Stimulated activated CD4-positive, alpha-beta T cell treated with anti-CD3 and anti-CD28 coated beads, Interleukin-4, amount 100 ng/mL, for 1 hour (primary cell): ENCODE results near the gene SLC22A5.
"Not testable (repeated sequence)": the region's sequence is repeated elsewhere in the genome, so short reads cannot be mapped to it uniquely, and the experiment has no call there.

Experiments used
- DNase-seq: peaks from one replicate; pipeline ENCODE4 v3.0.0-alpha.2; 2020

The SLC22A5 gene

GRCh38 chr5:132388244-132389050 lies 18.9 kb downstream of the SLC22A5 start:
- no peak for DNase-seq

- DNase-seq, result no peak
These were observed 19.5 kb downstream of the SLC22A5 start for GRCh38 chr5:132389051-132389331.

- DNase-seq, result peak; percentile 29
These were observed 20.2 kb downstream of the SLC22A5 start for GRCh38 chr5:132389585-132390286.

GRCh38 chr5:132391247-132391646 lies 21.7 kb downstream of the SLC22A5 start:
- no peak for DNase-seq

- DNase-seq, result no peak
These were observed 22.4 kb downstream of the SLC22A5 start for GRCh38 chr5:132391870-132392269.

GRCh38 chr5:132392411-132392810 lies 22.9 kb downstream of the SLC22A5 start:
- DNase-seq, result no peak

GRCh38 chr5:132392978-132393825 lies 23.7 kb downstream of the SLC22A5 start:
- no peak for DNase-seq

GRCh38 chr5:132394667-132395259 lies 25.3 kb downstream of the SLC22A5 start:
- DNase-seq, result no peak

GRCh38 chr5:132396589-132397031 lies 27.1 kb downstream of the SLC22A5 start:
- no peak for DNase-seq

GRCh38 chr5:132397224-132397623 lies 27.7 kb downstream of the SLC22A5 start:
- no peak for DNase-seq

GRCh38 chr5:132397936-132398675 lies 28.6 kb downstream of the SLC22A5 start:
- not testable (repeated sequence) for DNase-seq

- DNase-seq, result not testable (repeated sequence)
These were observed 34.5 kb downstream of the SLC22A5 start for GRCh38 chr5:132404041-132404440.

- no peak for DNase-seq
These were observed 36.1 kb downstream of the SLC22A5 start for GRCh38 chr5:132405646-132406045.

- no peak for DNase-seq
These were observed 36.8 kb downstream of the SLC22A5 start for GRCh38 chr5:132406144-132406783.

GRCh38 chr5:132407970-132408369 lies 38.5 kb downstream of the SLC22A5 start:
- DNase-seq, result no peak

- DNase-seq, result no peak
These were observed 38.9 kb downstream of the SLC22A5 start for GRCh38 chr5:132408456-132408855.

- DNase-seq, result no peak
These were observed 39.5 kb downstream of the SLC22A5 start for GRCh38 chr5:132408965-132409364.

- peak; percentile 88 for DNase-seq
These were observed 41.2 kb downstream of the SLC22A5 start for GRCh38 chr5:132410451-132411303.

GRCh38 chr5:132411304-132412013 lies 41.9 kb downstream of the SLC22A5 start:
- peak; percentile 30 for DNase-seq

GRCh38 chr5:132413567-132413966 lies 44.1 kb downstream of the SLC22A5 start:
- no peak for DNase-seq
